SK-N-DZ (cell line): ENCODE measurements around the gene ARRDC5.
"Not testable (repeated sequence)": the region's sequence is repeated elsewhere in the genome, so short reads cannot be mapped to it uniquely, and the experiment has no call there.

Source experiments
- DNase-seq: peaks from one replicate; pipeline ENCODE4 v3.0.0-alpha.2; 2015; ENCODE audit warnings: low spot score

Gene ARRDC5

DNA sequence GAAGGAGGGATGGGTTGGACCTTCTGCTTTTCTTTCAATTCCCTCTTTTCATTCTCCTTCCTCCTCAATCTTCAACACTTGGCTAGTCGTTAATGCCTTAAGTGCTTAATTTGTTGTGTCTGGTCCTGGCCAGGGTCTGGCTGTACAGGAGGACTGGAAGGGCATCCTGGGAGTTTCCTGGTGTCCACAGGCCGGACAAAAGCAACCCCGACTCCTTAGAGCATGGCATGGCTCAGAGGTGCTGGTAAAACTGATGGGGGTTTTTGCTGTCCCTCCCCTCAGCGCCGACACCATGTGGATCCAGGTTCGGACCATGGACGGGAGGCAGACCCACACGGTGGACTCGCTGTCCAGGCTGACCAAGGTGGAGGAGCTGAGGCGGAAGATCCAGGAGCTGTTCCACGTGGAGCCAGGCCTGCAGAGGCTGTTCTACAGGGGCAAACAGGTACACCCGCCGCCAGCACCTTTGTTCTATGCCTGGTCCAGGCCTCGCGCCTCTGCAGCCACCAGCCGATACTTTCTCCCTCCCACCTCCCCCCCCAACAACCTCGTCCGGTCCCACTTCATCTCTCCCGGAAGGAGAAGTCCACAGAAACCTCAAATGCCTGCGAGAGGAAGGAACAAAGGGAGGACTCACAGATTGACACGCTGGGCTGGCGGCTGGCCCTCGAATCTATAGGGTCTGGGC lies 8.0 kb upstream of the ARRDC5 start:
- no peak for DNase-seq

DNA sequence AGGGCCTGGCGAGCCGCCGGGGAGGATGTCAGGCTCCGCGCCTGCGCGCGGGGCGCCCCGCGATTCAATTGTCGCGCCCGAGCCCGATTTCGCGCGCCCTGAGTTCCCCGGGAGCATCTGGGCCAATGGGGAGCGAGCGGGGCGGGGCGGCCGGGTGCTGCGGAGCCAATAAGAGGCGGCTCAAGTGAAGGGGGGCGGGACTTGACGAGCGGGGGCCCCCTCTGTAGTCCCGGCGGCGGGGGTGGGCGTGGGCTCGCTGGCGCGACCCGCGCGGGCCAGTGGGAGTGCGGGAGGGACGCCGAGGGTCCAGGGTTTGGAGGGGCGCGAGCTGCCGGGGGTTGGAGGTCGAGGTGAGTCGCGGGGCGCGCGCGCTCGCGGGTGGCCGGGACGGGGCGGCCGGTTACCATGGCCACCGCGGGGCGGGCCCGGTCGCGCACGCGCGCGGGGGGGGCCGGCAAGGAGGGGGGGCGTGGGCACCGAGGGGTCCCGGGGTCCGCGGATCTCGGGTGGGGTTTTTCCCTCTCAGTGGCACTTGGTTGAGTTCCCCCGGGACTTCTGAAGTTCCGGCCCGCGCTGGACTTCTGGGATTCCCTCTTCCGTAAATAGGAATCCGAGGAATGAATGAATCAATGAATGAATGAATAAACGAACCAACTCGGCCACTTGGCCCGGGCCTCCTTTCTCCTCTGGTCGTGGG lies 7.3 kb upstream of the ARRDC5 start:
- DNase-seq = peak; percentile 86

DNA sequence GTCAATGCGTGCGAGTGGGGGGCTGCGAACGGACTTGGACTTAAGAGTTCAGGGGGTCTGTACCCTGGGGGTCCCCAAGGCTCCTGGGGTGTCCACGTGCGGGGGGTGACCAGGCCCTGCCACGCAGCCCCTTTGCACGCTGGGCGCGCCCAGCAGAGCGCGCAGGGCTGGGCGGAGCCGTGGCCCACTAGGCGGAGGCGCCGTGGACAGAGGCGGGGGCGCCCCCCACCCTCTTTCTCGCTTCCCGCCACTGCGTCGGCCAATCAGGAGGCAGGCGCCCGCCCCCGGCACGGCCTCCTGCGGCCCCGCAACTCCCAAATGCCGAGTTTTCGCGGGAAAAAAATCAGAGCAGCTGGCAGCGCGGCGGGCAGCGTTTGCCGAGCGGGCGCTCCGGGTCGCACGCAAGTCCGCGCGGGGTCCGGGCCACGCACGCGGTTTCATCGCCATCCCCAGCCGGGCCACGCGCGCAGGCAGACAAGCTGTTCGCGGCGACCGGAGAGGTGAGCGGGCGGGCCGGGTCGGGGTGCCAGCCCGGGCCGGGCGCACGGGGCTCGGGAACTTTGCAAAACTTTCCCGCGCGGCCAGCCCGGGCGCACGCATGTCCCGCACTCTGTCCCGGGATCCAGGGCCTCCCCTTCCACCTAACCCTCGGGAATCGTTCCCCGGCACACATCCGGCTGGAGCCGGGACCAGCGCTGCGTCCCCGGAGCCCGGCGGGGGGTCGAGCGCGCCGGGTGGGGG lies 6.6 kb upstream of the ARRDC5 start, which contains the start of gene UHRF1:
Gene UHRF1 (plus strand): TSS at position 346 of the 741 bp plus-strand sequence. CDS start 1,385 bp downstream, outside the sequence.
- DNase-seq = peak; percentile 77

DNA sequence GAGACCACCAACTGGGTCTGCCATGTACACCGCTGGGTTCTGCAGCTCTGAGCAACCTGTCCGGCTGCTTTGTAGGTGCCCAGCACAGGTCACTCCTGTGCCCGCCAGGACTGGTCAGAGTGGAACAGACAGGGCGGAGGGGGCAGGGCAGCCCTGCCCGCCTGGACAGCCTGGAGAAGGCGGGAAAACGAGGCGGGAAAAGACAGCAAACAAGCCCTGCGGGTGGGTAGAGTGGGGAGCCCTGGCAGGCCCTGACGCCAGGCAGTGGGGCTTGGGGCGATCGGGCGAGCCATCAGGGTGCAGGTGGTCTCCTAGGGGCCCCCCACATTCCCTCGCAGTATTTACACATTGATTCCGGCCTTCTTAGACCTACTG lies 6.1 kb upstream of the ARRDC5 start:
- DNase-seq = no peak

DNA sequence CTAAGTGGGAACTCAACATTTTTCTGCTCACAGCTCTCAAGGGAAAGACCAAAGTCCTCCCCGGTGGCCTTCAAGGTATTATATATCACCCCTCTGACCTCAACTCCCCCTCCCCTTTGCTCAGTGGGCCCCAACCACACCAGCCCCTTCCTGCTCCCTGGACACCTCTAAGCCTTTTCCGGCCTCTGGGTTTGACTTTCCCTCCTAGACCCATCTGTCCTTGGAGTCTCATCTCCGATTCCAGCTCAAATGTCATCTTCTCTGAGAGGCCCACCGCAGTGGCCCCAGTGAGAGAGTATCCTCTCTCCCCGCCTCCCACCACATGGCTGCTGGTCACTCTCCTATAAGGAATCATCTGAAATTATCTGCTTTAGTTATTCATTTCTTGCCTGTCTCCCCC lies 5.7 kb upstream of the ARRDC5 start:
- no peak for DNase-seq

DNA sequence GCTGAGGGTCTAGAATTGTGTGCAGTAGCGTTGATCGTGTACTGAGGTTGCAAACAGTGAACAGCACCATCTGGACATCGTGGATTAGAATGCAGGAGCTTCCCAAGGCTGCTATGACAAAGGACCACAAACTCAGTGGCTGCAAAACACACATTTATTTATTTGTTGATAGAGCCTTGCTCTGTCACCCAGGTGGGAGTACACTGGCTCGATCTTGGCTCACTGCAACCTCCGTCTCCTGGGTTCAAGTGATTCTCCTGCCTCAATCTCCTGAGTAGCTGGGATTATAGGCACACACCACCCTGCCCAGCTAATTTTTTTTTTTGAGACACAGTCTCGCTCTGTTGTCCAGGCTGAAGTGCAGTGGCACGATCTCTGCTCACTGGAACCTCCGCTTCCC lies 4.3 kb upstream of the ARRDC5 start:
- DNase-seq = no peak

DNA sequence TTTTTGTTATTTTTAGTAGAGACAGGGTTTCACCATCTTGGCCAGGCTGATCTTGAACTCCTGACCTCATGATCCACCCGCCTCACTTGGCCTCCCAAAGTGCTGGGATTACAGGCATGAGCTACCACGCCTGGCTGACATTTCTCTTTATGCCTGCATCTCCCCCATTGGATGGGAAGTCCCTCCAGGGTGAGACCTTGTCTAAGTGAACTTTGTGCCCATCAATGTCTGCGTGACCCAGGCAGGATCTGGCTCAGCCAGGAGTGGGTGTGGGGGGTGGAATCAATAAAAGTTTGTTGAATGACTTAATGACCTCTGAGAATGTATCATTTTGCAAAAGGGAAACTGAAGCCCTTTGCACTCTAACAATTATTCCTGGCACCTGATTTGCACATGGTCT lies 1.8 kb upstream of the ARRDC5 start:
- no peak for DNase-seq

DNA sequence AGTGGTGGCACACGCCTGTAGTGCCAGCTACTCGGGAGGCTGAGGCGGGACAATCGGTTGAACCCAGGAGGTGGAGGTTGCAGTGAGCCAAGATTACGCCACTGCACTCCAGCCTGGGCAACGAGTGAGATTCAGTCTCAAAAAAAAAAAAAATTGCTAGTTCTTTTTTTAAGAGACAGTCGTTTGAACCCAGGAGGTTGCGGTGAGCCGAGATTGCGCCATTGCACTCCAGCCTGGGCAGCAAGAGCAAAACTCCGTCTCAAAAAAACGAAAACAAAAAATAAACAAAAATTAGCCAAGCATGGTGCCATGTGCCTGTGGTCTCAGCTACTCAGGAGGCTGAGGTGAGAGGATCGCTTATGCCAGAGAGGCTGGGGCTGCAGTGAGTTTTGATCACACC lies 1.8 kb downstream of the ARRDC5 start:
- DNase-seq = not testable (repeated sequence)

DNA sequence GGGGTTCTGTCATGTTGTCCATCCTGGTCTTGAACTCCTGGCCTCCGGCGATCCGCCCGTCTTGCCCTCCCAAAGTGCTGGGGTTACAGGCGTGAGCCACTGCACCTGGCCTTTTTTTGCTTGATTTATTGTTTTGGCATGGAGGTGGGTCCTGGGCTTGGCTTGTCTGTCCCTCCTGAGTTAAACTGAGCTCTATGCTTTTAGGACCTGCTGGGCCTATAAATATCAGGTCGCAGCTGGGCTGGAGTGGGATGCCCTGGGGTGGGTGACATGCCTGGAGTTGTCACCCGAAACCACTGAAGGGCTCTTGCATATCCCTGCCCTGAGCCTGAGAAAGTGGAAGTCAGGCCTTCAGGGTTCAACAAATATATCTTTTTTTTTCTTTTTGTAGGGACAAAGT lies 5.5 kb downstream of the ARRDC5 start:
- DNase-seq = no peak

DNA sequence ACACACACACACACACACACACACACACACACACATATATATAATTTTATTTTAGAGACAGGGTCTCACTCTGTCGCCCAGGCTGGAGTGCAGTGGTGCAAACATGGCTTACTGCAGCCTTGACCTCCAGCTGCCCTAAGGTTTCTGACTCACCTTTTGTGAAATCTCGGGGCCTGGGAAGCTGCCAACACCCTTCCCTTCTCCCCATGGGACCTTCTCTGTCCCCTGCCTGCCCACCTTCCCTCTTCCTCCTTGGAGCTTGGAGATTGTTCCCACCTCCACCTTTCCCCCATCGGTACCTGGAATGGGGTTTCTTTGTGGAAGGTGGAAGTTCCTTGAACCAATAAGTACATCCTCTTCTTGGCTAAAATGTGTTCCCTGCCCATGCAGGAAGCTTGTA lies 6.3 kb downstream of the ARRDC5 start:
- no peak for DNase-seq

DNA sequence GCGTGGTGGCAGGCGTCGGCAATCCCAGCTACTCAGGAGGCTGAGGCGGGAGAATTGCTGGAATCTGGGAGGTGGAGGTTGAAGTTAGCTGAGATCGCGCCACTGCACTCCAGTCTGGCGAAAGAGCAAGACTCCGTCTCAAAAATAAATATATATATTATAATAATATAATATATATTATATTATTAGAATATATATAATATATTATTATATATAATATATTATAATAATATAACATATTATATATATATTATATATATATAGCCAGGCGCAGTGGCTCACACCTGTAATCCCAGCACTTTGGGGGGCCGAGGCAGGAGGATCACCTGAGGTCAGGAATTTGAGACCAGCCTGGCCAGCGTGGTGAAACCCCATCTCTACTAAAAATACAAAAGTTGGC lies 9.7 kb downstream of the ARRDC5 start:
- not testable (repeated sequence) for DNase-seq

DNA sequence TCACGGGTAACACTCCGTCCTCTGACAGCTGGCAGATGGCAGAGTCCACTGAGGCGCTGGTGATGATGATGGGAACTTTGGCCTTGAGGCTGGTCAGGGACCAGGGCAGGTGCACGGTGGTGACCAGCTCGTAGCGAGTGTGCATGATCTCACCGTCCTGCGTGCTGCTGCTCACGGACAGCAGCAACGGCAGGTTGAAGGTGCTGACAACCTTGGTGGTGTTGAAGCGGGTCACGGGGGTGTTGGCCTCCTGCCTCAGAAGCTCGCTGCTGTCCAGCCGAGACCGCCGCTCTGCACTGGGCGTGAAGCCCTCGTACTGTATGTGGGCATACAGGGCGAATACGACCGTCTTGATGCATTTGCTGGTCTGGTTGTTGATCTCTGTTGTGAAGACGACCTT lies 11.6 kb downstream of the ARRDC5 start:
- no peak for DNase-seq

DNA sequence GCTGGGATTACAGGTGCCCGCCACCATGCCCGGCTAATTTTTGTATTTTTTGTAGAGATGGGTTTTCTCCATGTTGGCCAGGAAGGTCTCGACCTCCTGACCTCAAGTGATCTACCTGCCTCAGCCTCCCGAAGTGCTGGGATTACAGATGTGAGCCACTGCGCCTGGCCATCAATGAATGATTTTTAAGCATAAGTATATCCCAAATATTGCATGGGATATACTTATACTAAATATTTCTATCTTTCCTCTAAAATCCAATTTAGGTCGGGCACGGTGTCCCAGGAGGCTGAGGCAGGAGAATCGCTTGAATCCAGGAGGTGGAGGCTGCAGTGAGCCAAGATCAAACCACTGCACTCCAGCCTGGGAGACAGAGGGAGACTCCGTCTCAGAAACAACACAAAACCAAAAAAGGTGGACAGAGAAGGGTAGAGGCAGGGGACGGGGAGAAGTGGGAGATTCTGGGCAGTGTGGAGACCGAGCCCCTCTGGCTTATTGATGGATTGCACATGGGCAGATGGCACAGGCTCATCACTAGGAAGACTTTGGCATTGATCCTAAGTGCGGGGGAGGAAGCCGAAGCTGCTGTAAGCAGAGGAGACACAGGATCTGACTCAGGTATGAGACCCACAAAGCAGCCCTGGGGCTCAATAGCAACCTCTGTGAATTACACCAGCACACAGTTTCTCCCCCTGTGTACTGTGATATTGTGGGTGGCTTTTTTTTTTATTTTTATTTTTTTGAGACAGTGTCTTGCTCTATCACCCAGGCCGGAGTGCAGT lies 13.5 kb downstream of the ARRDC5 start:
- no peak for DNase-seq

DNA sequence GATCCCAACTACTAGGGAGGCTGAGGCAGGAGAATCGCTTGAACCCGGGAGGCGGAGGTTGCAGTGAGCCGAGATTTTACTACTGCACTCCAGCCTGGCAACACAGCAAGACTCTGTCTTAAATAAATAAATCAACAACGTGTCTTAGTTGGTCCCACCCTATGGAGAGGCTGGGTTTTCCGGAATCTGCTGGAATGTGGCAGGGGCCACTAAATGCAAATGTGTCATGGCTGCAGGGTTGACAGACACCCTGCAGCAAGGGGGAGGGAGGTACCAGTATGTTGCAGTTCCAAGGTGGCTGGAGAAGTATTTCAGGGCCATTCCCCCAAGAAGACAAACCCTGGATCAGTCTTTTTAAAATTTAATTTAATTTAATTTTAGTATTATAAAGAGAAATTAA lies 14.9 kb downstream of the ARRDC5 start:
- DNase-seq = not testable (repeated sequence)

DNA sequence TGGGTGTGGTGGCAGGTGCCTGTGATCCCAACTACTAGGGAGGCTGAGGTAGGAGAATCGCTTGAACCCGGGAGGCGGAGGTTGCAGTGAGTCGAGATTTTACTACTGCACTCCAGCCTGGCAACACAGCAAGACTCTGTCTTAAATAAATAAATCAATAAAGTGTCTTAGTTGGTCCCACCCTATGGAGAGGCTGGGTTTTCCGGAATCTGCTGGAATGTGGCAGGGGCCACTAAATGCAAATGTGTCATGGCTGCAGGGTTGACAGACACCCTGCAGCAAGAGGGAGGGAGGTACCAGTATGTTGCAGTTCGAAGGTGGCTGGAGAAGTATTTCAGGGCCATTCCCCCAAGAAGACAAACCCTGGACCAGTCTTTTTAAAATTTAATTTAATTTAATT lies 17.7 kb downstream of the ARRDC5 start:
- DNase-seq = not testable (repeated sequence)

DNA sequence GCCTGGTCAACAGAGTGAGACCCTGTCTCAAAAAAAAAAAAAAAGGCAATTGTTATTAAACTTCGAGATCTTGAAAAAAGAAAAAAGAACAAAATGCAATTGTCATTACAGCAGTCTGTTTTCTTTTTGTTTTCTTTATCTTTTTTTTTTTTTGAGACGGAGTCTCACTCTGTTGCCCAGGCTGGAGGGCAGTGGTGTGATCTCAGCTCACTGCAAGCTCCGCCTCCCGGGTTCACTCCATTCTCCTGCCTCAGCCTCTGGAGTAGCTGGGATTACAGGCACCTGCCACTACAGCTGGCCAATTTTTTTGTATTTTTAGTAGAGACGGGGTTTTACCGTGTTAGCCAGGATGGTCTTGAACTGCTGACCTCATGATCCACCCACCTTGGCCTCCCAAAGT lies 19.8 kb downstream of the ARRDC5 start:
- DNase-seq = not testable (repeated sequence)

DNA sequence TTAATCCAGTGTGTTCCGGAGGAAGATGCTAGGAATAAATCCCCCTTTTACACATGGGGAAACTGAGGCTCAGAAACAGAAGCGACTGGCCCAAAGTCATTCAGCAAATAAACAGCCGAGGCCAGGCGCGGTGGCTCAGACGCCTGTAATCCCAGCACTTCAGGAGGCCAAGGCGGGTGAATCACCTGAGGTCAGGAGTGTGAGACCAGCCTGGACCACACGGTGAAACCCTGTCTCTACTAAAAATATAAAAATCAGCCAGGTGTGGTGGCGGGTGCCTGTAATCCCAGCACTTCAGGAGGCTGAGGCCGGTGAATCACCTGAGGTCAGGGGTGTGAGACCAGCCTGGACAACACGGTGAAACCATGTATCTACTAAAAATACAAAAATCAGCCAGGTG lies 23.7 kb downstream of the ARRDC5 start:
- no peak for DNase-seq

DNA sequence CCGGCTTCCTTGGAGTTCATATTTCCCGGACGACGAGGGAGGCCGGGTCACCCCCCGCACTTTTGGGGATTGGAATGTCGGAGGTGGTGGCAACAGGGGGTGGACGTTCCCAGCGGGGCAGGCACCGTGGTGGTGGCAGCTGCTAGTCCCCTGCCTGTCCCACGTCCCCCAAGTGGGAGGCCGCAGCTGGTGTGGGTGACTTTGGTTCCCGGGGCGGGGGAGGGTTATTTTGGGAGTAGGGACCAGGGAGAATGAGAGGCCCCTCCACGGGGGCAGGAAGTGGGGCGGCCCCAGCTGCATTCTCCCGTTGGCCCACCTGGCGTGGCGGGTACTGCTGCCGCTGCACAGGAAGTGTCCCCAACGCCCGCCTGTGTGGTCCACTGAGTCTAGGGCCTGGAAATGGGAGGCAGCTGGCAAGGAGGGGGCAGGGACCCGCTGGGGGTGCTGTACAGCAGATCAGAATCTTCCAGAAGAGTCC lies 24.2 kb downstream of the ARRDC5 start:
- no peak for DNase-seq

DNA sequence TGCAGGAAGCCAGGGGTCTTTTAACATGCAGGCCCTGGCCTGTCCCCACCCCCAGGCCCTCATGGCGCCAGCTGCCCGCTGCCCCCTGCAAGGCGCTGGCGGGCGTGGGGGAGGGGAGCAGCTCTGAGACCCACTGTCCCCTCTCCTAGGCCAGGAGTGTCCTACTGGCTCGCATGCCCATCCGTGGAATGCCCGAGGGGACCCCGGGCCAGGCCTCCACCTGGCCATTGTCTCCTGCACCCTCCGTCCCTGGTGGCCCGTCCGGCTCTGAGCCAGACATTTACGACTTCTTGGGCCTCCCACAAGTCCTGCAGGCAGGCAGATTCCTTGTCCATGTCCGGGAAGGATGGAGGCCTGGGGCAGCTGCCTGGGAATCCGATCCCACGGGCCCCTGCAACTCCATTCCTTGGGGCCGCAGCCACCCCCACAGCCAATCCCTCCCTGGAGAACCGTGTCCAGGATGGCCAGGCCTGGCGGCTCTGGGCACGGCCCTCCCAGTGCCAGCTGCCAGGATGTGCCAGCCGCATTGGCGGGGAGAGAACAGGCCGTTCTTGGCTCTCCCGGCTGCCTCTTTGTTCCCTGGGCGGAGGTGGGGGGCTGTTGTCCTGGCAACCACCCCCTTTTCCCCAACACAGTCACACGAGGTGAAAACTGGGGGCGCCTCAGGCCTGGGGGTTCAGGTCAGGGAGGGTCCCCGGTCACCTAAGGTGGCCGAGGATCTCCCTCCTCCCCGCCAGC lies 24.8 kb downstream of the ARRDC5 start:
- DNase-seq = peak; percentile 43

DNA sequence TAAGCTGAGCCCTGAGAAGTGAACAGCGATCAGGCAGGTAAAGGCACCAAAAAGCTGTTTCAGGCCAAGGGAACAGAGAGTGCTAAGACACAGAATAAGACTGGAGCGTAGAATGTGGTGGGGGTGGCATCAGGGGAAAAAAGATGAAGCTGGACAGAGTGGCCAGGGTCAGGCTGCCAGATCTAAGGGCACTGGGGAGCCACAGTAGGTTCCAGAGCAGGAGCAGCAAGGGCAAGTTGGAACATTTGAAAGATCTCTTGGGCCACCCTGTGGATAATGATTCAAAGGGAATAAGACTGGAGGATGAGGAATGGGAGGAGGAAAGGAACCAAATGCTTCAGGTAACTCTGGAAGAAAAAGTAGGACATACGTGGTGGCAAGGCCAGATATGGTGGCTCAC lies 28.8 kb downstream of the ARRDC5 start:
- DNase-seq = no peak

DNA sequence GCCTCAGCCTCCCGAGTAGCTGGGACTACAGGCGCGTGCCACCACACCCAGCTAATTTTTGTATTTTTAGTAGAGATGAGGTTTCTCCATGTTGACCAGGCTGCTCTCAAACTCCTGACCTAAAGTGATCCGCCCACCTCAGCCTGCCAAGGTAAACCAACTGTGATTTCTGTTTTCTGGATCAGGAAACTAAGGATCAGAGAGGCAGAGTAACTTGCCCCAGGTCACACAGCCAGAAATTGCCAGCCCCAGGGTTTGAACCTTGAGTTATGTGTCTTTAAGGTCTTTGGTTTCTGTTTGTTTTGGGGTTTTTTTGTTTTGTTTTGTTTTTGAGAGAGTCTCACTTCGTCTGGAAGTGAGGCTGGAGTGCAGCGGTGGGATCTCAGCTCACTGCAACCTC lies 31.0 kb downstream of the ARRDC5 start:
- no peak for DNase-seq
